Nephron (organoid): ENCODE data around the gene MEPCE.

Experiments
- H3K27ac Mint-ChIP-seq, 3 experiments: 2 replicates each; pipeline ENCODE4 v1.8.0; 2020; ENCODE audit warnings: mixed read lengths in 3 of 3, mild to moderate bottlenecking in 2 of 3, moderate library complexity in 1 of 3
- H3K27me3 Mint-ChIP-seq: 2 replicates; pipeline ENCODE4 v1.8.0; 2021; ENCODE audit warnings: low read depth, mild to moderate bottlenecking, moderate library complexity, mixed read lengths
- H3K36me3 Mint-ChIP-seq: 2 replicates; pipeline ENCODE4 v1.8.0; 2020; ENCODE audit warnings: low read depth, mixed read lengths
- H3K4me1 Mint-ChIP-seq: 2 replicates; pipeline ENCODE4 v1.8.0; 2020; ENCODE audit warnings: mixed read lengths
- H3K4me3 Mint-ChIP-seq, 3 experiments: 2 replicates each; pipeline ENCODE4 v1.8.0; 2020; ENCODE audit warnings: mild to moderate bottlenecking in 3 of 3, mixed read lengths in 3 of 3, moderate library complexity in 2 of 3
- H3K9me3 Mint-ChIP-seq: 2 replicates; pipeline ENCODE4 v1.8.0; 2020; ENCODE audit warnings: mixed read lengths
- TF ChIP-seq, protein P1 (sequence below), 3 experiments: fragments of 200-600 bp; sonication (generic); IDR thresholded peaks; one replicate each; pipeline ENCODE4 v1.5.0; 2021; ENCODE audit warnings: antibody characterized with exemption in 3 of 3; ENCODE audit not compliant: unreplicated experiment in 3 of 3

MEPCE gene

GRCh38 chr7:100402241-100402640 is 27.4 kb upstream of the MEPCE start:
- no peak overlapping the region for H3K27ac Mint-ChIP-seq
- no peaks in the 10 kb centered on the region for H3K9me3 Mint-ChIP-seq
- no peak overlapping the region for H3K4me3 Mint-ChIP-seq
- H3K27me3 Mint-ChIP-seq = peaks cover 9% of the 10 kb centered on the region
- TF ChIP-seq, protein P1, sequence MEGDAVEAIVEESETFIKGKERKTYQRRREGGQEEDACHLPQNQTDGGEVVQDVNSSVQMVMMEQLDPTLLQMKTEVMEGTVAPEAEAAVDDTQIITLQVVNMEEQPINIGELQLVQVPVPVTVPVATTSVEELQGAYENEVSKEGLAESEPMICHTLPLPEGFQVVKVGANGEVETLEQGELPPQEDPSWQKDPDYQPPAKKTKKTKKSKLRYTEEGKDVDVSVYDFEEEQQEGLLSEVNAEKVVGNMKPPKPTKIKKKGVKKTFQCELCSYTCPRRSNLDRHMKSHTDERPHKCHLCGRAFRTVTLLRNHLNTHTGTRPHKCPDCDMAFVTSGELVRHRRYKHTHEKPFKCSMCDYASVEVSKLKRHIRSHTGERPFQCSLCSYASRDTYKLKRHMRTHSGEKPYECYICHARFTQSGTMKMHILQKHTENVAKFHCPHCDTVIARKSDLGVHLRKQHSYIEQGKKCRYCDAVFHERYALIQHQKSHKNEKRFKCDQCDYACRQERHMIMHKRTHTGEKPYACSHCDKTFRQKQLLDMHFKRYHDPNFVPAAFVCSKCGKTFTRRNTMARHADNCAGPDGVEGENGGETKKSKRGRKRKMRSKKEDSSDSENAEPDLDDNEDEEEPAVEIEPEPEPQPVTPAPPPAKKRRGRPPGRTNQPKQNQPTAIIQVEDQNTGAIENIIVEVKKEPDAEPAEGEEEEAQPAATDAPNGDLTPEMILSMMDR (IDR thresholded peaks at IDR 0.05; ENCODE audit: unreplicated experiment in 3 of 3) = no peak
- H3K4me1 Mint-ChIP-seq = no peaks in the 10 kb centered on the region
- no peaks in the 10 kb centered on the region for H3K36me3 Mint-ChIP-seq

- H3K4me3 Mint-ChIP-seq = no peak overlapping the region
- H3K27ac Mint-ChIP-seq = no peak overlapping the region
- peaks cover 4% of the 10 kb centered on the region for H3K27me3 Mint-ChIP-seq
- TF ChIP-seq, protein P1 (IDR thresholded peaks at IDR 0.05; ENCODE audit: unreplicated experiment in 3 of 3) = no peak
- no peaks in the 10 kb centered on the region for H3K36me3 Mint-ChIP-seq
- no peaks in the 10 kb centered on the region for H3K9me3 Mint-ChIP-seq
- H3K4me1 Mint-ChIP-seq = no peaks in the 10 kb centered on the region
Measured at GRCh38 chr7:100406767-100407166, 22.9 kb upstream of the MEPCE start.

DNA sequence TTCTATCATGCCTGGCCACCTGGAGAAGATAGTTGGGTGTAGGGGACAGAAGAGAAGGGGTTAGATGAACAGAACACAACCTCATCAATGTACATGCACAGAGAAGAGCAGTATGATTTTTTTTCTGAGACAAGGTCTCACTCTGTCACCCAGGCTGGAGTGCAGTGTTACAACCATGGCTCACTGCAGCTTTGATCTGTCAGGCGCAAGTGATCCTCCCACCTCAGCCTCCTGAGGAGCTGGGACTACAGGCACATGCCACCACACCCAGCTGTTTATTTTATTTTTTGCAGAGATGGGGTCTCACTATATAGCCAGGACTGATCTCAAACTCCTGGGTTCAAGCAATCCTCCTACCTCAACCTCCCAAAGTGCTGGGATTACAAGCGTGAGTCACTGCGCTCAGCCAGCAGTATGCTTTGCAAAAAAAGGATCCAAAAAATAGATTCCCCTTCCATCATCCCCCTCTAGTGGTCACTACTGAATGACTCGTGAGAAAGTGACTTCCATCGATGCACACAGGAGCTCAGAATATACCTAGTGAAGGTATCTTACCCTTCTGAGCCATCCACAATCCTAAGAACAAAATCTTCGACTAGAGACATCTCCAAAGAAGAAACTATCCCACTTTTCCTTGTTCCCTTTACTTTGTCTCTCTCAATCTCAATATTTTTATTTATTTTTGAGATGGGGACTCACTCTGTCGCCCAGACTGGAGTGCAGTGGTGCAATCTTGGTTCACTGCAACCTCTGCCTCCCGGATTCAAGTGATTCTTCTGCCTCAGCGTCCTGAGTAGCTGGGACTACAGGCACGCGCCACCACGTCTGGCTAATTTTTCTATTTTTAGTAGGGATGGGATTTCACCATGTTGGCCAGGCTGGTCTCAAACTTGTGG is 22.1 kb upstream of the MEPCE start:
- H3K4me1 Mint-ChIP-seq = no peaks in the 10 kb centered on the region
- no peaks in the 10 kb centered on the region for H3K36me3 Mint-ChIP-seq
- no peak overlapping the region for H3K27ac Mint-ChIP-seq
- no peak overlapping the region for H3K4me3 Mint-ChIP-seq
- peaks cover 4% of the 10 kb centered on the region for H3K27me3 Mint-ChIP-seq
- H3K9me3 Mint-ChIP-seq = no peaks in the 10 kb centered on the region
- TF ChIP-seq, protein P1 (IDR thresholded peaks at IDR 0.05; ENCODE audit: unreplicated experiment in 3 of 3) = peak; percentile 60 to 75 (median 66)

- H3K9me3 Mint-ChIP-seq = no peaks in the 10 kb centered on the region
- H3K27me3 Mint-ChIP-seq = peaks cover 4% of the 10 kb centered on the region
- no peaks in the 10 kb centered on the region for H3K4me1 Mint-ChIP-seq
- H3K27ac Mint-ChIP-seq = no peak overlapping the region
- TF ChIP-seq, protein P1 (IDR thresholded peaks at IDR 0.05; ENCODE audit: unreplicated experiment in 3 of 3) = no peak
- no peak overlapping the region for H3K4me3 Mint-ChIP-seq
- H3K36me3 Mint-ChIP-seq = no peaks in the 10 kb centered on the region
Measured at GRCh38 chr7:100411101-100411500, 18.5 kb upstream of the MEPCE start.

DNA sequence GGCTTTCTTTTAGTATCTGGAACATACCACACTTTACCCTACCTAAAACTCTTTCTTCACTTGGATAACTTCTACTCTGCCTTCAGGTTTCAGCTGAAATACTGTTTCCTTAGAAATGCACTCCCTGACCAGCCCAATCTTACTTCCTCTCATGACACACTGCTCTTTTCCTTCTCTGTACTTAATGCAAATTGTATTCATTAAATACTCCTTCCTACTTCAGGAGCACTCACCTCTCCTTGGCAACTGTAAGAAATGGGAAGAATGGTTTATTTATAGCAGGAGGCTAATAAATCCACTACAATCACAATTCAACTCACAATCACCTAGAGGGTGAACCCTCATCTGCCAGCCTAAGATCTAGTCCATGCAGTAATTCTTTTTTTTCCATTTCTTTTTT is 16.3 kb upstream of the MEPCE start:
- no peaks in the 10 kb centered on the region for H3K9me3 Mint-ChIP-seq
- no peak overlapping the region for H3K4me3 Mint-ChIP-seq
- TF ChIP-seq, protein P1 (IDR thresholded peaks at IDR 0.05; ENCODE audit: unreplicated experiment in 3 of 3) = no peak
- H3K27me3 Mint-ChIP-seq = no peaks in the 10 kb centered on the region
- peak overlapping the region in 2 of 3 experiments; percentile 4 to 46 for H3K27ac Mint-ChIP-seq
- H3K4me1 Mint-ChIP-seq = no peaks in the 10 kb centered on the region
- H3K36me3 Mint-ChIP-seq = no peaks in the 10 kb centered on the region

- Mint-ChIP-seq H3K4me1 (no peaks in the 10 kb centered on the region), H3K27me3 (no peaks in the 10 kb centered on the region), H3K36me3 (no peaks in the 10 kb centered on the region), H3K27ac (no peak overlapping the region), H3K4me3 (no peak overlapping the region), H3K9me3 (no peaks in the 10 kb centered on the region)
- TF ChIP-seq, protein P1 (IDR thresholded peaks at IDR 0.05; ENCODE audit: unreplicated experiment in 3 of 3) = no peak
Measured at GRCh38 chr7:100413889-100414288, 15.7 kb upstream of the MEPCE start.
